Loucy (cell line): ENCODE results near the gene CES5A.
"Not testable (repeated sequence)": the region's sequence is repeated elsewhere in the genome, so short reads cannot be mapped to it uniquely, and the experiment has no call there.

ENCODE experiments used
- H2AFZ ChIP-seq: fragments of 200-600 bp; sonication (generic); 2 replicates; pipeline ENCODE4 v1.6.0; 2016; ENCODE audit warnings: antibody characterized with exemption, mild to moderate bottlenecking, low read length, moderate library complexity
- H3F3A ChIP-seq: fragments of 200-600 bp; 2 replicates; pipeline ENCODE4 v1.6.0; 2016; ENCODE audit warnings: antibody characterized with exemption, low read depth, mild to moderate bottlenecking
- H3K27me3 ChIP-seq: fragments of 200-600 bp; sonication (generic); 2 replicates; pipeline ENCODE4 v1.6.1; 2014; ENCODE audit warnings: low read length, mild to moderate bottlenecking; ENCODE audit not compliant: insufficient read depth, poor library complexity, severe bottlenecking
- H3K36me3 ChIP-seq: fragments of 200-600 bp; sonication (generic); 2 replicates; pipeline ENCODE4 v1.6.1; 2016; ENCODE audit warnings: low read length; ENCODE audit not compliant: insufficient read depth
- H3K4me1 ChIP-seq: fragments of 200-600 bp; sonication (generic); 2 replicates; pipeline ENCODE4 v1.5.1; 2014; ENCODE audit warnings: low read length, mild to moderate bottlenecking; ENCODE audit not compliant: insufficient read depth, poor library complexity, severe bottlenecking
- H3K4me2 ChIP-seq: fragments of 200-600 bp; sonication (generic); 2 replicates; pipeline ENCODE4 v1.6.0; 2014; ENCODE audit warnings: antibody characterized with exemption, low read length, low read depth, mild to moderate bottlenecking; ENCODE audit not compliant: poor library complexity, severe bottlenecking
- H3K4me3 ChIP-seq: fragments of 200-600 bp; sonication (generic); 2 replicates; pipeline ENCODE4 v1.5.1; 2014; ENCODE audit warnings: low read length, mild to moderate bottlenecking, mixed read lengths; ENCODE audit not compliant: poor library complexity, severe bottlenecking
- H3K79me2 ChIP-seq: fragments of 200-600 bp; sonication (generic); 2 replicates; pipeline ENCODE4 v1.6.1; 2014; ENCODE audit warnings: low read length; ENCODE audit not compliant: insufficient read depth
- H3K9ac ChIP-seq: fragments of 200-600 bp; sonication (generic); 2 replicates; pipeline ENCODE4 v1.6.0; 2014; ENCODE audit warnings: mild to moderate bottlenecking, low read depth, low read length, moderate library complexity; ENCODE audit not compliant: poor library complexity, severe bottlenecking
- H3K9me2 ChIP-seq: fragments of 200-600 bp; sonication (generic); replicated peaks from 2 replicates; pipeline ENCODE4 v1.6.1; 2016; ENCODE audit warnings: low read depth, low read length, mixed read lengths
- H3K9me3 ChIP-seq: fragments of 200-600 bp; sonication (generic); 2 replicates; pipeline ENCODE4 v1.6.1; 2014; ENCODE audit warnings: mild to moderate bottlenecking, antibody characterized with exemption, low read length, low read depth; ENCODE audit not compliant: insufficient read depth
- H4K20me1 ChIP-seq: fragments of 200-600 bp; sonication (generic); 2 replicates; pipeline ENCODE4 v1.6.0; 2014; ENCODE audit warnings: antibody characterized with exemption, low read length, mild to moderate bottlenecking; ENCODE audit not compliant: insufficient read depth, poor library complexity, severe bottlenecking
- EZH2phosphoT487 ChIP-seq: fragments of 200-600 bp; IDR thresholded peaks from 2 replicates; pipeline ENCODE4 v1.6.1; 2018; ENCODE audit warnings: antibody characterized with exemption, mild to moderate bottlenecking, moderate library complexity, borderline replicate concordance
- TF ChIP-seq, protein P1 (sequence below): fragments of 200-600 bp; sonication (generic); conservative IDR thresholded peaks from 2 replicates; pipeline ENCODE4 v1.5.1; 2014; ENCODE audit warnings: mild to moderate bottlenecking, antibody characterized with exemption, low read length

Gene CES5A

DNA sequence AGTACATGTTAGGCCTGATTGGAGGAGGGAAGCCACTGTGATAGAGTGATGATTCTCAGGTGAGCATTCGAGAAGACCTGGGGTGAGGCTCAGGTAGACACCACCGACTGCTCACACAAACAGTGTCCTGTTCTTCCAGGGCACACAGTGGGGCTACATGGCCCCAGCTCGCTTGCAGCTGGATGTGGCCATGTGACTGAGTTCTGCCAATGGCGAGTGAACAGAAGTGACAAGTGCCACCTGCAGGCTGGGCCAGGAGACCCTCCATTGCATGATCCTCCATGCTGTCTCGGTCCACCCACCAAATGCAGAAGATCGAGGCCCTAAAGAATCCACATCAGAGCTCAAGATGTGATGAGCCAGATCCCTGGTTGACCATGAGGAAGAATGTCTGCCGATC is 6.2 kb downstream of the CES5A start:
- TF ChIP-seq EZH2phosphoT487: no peak

DNA sequence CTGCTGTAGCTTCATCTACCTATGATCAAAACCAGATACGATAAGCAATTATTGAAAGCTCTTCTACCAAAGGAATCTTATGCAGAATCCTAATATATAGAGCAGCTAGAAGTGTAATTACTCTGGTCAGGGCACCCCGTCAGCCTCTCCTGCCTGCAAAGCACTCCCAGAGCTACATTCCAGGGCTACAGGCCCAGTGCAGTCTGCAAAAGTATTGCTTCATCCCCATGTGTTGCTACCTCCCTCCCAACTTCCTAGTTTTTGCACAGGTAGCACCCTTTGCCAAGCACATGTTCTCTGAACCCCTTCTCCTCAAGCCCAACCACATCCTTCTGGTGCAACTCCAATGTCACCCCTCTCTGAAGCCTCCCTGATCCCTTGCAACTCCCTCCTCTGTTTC is 7.0 kb downstream of the CES5A start:
- Histone ChIP-seq H3K9me3 (no peaks in the 10 kb centered on the region), H3K79me2 (no peaks in the 10 kb centered on the region), H4K20me1 (no peaks in the 10 kb centered on the region), H3K4me1 (no peaks in the 10 kb centered on the region), H3K9ac (no peak overlapping the region), H3K27me3 (no peaks in the 10 kb centered on the region), H3K9me2 (no peaks in the 10 kb centered on the region), H3K4me3 (no peak overlapping the region), H2AFZ (no peak overlapping the region), H3K4me2 (no peak overlapping the region), H3F3A (no peaks in the 10 kb centered on the region), H3K36me3 (no peaks in the 10 kb centered on the region)
- TF ChIP-seq EZH2phosphoT487: no peak
- TF ChIP-seq, protein P1, sequence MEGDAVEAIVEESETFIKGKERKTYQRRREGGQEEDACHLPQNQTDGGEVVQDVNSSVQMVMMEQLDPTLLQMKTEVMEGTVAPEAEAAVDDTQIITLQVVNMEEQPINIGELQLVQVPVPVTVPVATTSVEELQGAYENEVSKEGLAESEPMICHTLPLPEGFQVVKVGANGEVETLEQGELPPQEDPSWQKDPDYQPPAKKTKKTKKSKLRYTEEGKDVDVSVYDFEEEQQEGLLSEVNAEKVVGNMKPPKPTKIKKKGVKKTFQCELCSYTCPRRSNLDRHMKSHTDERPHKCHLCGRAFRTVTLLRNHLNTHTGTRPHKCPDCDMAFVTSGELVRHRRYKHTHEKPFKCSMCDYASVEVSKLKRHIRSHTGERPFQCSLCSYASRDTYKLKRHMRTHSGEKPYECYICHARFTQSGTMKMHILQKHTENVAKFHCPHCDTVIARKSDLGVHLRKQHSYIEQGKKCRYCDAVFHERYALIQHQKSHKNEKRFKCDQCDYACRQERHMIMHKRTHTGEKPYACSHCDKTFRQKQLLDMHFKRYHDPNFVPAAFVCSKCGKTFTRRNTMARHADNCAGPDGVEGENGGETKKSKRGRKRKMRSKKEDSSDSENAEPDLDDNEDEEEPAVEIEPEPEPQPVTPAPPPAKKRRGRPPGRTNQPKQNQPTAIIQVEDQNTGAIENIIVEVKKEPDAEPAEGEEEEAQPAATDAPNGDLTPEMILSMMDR: no peak

More for the DNA sequence above, 6.2 kb downstream of the CES5A start:
- no peak overlapping the region for H2AFZ ChIP-seq
- no peaks in the 10 kb centered on the region for H3K79me2 ChIP-seq
- no peaks in the 10 kb centered on the region for H3K36me3 ChIP-seq
- no peak overlapping the region for H3K4me3 ChIP-seq
- no peaks in the 10 kb centered on the region for H3F3A ChIP-seq
- H3K9me2 ChIP-seq: no peaks in the 10 kb centered on the region
- no peak overlapping the region for H3K4me2 ChIP-seq
- H3K27me3 ChIP-seq: no peaks in the 10 kb centered on the region
- no peaks in the 10 kb centered on the region for H3K4me1 ChIP-seq
- H4K20me1 ChIP-seq: no peaks in the 10 kb centered on the region
- no peaks in the 10 kb centered on the region for H3K9me3 ChIP-seq
- H3K9ac ChIP-seq: no peak overlapping the region

DNA sequence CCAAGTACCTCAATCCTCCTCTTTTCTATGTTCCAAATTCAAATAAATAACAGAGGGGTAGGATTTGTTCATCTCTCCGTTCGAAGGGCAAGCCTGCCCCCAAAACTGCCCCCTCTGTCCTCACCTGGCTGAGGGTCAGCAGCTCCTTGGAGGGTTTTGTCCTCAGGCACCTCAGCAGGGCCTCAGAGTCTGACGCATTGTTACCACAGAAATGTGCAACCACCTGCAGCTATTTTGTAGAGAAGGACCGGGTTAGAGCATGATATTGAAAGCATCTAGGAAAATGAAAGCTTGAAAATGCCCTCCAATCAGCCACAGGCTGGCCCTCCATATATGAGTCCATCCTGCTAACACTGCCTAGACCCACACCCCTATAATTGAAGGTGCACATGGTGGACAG is 13.9 kb downstream of the CES5A start:
- Histone ChIP-seq H3K9me2 (no peaks in the 10 kb centered on the region), H2AFZ (no peak overlapping the region), H3K4me2 (no peak overlapping the region), H3F3A (no peaks in the 10 kb centered on the region), H3K4me3 (no peak overlapping the region), H3K27me3 (no peaks in the 10 kb centered on the region), H3K9ac (no peak overlapping the region), H3K79me2 (no peaks in the 10 kb centered on the region), H4K20me1 (no peaks in the 10 kb centered on the region), H3K9me3 (no peaks in the 10 kb centered on the region), H3K36me3 (no peaks in the 10 kb centered on the region), H3K4me1 (no peaks in the 10 kb centered on the region)
- TF ChIP-seq, protein P1: no peak
- no peak for TF ChIP-seq EZH2phosphoT487

DNA sequence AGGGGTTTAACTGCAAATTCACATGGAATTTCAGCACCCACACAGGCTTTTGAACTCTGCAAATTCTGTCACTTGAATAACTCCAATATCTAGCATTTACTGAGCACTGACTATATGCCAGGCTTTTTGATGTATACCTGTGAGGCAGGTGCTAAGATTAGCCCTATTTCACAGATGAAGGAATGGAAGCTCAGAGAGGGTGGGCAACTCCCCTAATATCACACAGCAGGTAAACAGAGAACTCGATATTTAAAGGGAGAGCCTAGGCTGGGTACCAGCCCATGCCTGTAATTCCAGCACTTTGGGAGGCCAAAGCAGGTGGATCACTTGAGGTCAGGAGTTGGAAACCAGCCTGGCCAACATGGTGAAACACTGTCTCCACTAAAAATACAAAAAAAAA is 17.5 kb downstream of the CES5A start:
- not testable (repeated sequence) for H3K4me2 ChIP-seq, H3K9ac ChIP-seq, H3K4me3 ChIP-seq, H3K36me3 ChIP-seq, H3K9me3 ChIP-seq, H3K4me1 ChIP-seq, H3K9me2 ChIP-seq, H2AFZ ChIP-seq, H3K79me2 ChIP-seq, H3K27me3 ChIP-seq, H4K20me1 ChIP-seq, H3F3A ChIP-seq
